Measurements from ENCODE around the gene CDH4.

CDH4 gene

DNA sequence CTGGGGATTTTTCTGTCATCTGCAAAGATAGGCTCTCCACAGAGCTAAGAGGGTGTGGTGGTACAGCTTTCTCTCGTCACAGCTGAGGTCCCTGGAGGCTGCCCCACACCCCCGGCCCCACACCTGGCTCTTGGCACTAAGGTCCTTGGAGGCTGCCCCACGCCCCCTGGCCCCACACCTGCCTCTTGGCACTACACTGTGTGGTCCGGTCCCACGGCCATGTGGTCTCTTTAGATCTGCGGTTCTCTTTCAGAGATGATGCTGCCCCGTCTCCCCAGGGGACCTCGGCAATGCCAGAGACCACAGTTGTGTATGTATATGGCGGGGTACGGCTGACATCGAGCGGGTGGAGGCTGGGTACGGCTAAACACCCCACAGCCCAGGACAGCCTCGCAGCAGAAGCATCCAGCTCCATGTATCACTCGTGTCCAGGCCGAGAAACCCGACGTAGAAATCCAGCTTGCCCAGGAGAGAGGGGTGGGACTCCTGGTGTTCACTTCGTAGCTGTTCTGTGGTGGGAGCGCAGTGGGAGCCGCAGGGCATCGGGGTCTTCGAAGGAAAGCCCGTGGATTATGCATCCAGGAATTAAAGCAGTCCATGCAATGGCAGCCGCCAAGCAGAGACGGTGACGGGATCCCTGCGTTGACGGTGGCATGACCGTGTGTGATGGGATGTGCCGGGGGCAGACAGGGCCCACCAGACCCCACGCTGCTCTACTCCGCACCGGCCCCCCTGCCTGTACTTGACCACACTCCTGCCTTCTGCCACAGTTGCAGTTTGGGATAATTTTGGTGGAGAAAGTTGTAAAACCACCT is 292.1 kb downstream of the CDH4 start:
- no peak overlapping the region for H3K27ac Mint-ChIP-seq
- DNase-seq (ENCODE audit: low spot score): no peak
- no peaks in the 10 kb centered on the region for H3K36me3 Mint-ChIP-seq (ENCODE audit: low read depth)
- H3K9me3 Mint-ChIP-seq: no peaks in the 10 kb centered on the region
- H3K4me3 Mint-ChIP-seq: no peak overlapping the region
- no peaks in the 10 kb centered on the region for H3K4me1 Mint-ChIP-seq (ENCODE audit: low read depth)
- H3K27me3 Mint-ChIP-seq (ENCODE audit: low read depth): no peaks in the 10 kb centered on the region

DNA sequence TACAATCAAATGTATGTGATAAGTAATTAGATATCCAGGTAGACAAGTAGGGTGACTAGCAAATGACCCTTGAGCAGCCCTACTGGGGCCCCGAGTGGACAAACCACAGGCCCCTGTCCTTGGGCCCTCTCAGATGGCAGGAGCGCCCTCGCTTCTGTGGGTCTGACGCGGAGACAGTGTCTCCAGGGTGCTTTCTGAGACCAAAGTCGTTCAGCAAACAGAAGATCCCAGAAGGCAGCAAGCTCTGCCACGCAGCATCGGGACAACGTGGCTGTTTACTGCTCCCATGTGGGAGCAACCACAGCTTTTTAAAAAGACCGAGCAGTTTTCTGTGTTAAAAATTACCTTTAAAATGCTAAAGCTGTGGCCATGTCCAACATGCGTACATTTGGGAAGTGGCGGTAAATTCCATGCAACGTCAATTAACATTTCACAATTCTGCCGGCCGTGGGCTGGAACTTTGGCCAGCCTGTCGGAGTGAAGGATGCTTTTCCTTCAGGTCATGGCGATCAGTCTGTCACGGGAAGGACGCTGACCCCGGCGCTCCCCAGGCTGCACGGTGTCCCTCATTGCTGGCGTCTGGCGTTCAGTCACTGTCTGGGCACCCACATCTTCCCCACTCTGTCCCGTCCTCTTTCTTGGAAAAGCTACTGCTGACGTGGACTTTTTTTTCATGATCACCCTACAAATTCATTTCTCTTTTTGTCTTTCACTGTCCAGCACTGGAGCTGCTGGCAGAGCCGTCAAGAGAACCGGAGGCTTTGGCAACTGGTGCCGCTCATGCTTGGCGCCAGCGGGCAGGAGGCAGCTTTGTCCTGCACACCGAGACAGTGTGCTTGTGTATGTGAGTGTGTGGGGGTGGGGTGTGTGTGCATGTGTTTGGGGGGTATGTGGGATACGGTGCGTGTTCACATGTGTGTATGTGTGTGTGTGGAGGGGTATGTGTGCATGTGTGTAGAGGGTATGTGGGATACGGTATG is 293.1 kb downstream of the CDH4 start:
- H3K27ac Mint-ChIP-seq: no peak overlapping the region
- H3K4me3 Mint-ChIP-seq: no peak overlapping the region
- DNase-seq (ENCODE audit: low spot score): no peak
- no peaks in the 10 kb centered on the region for H3K36me3 Mint-ChIP-seq (ENCODE audit: low read depth)
- no peaks in the 10 kb centered on the region for H3K27me3 Mint-ChIP-seq (ENCODE audit: low read depth)
- H3K4me1 Mint-ChIP-seq (ENCODE audit: low read depth): no peaks in the 10 kb centered on the region
- no peaks in the 10 kb centered on the region for H3K9me3 Mint-ChIP-seq

DNA sequence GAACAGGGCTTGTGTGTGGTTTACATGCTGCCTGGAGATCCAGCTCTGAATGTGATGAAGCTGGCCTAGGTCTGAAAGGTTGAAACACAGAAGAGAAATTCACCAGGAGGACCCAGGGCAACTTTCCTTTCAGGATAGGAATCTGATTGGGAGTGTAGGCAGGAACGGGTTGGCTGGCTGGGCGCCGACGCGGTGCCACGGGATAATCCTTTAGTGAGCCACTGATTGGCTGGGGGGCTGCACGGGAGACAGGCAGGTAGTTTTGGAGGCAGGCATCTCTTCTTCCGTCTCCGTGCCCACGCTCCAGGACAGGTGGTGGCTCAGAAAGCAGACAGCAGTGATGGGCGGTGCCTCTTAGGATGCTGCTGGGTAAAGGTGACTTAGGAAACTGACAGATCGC is 294.6 kb downstream of the CDH4 start:
- no peaks in the 10 kb centered on the region for H3K27me3 Mint-ChIP-seq (ENCODE audit: low read depth)
- no peak overlapping the region for H3K27ac Mint-ChIP-seq
- DNase-seq (ENCODE audit: low spot score): no peak
- H3K36me3 Mint-ChIP-seq (ENCODE audit: low read depth): no peaks in the 10 kb centered on the region
- peaks cover 4% of the 10 kb centered on the region for H3K9me3 Mint-ChIP-seq
- H3K4me3 Mint-ChIP-seq: no peak overlapping the region
- H3K4me1 Mint-ChIP-seq (ENCODE audit: low read depth): no peaks in the 10 kb centered on the region

DNA sequence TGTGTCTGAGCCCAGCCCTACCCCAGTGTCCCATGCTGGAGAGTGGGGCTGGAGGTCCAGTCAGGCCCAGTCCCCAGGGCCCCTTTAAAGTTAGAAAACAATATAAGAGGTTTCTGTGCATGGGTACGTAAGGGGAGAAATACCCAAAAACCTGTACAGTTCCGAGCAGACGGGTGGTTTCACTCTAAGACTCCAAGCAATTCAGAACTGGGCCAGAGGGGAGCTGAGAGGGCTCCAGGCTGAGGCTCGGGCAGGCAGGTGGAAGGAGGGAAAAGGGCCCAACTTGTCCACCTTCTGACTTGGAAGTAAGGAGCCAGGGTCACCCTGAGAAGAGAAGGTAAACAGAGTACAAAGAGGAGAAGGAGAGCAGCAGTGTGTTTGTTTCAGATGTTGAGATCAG is 296.0 kb downstream of the CDH4 start:
- Mint-ChIP-seq H3K27me3 (ENCODE audit: low read depth) (no peaks in the 10 kb centered on the region), H3K9me3 (peaks cover 6% of the 10 kb centered on the region), H3K36me3 (ENCODE audit: low read depth) (no peaks in the 10 kb centered on the region), H3K27ac (no peak overlapping the region), H3K4me3 (no peak overlapping the region), H3K4me1 (ENCODE audit: low read depth) (no peaks in the 10 kb centered on the region)
- no peak for DNase-seq (ENCODE audit: low spot score)

DNA sequence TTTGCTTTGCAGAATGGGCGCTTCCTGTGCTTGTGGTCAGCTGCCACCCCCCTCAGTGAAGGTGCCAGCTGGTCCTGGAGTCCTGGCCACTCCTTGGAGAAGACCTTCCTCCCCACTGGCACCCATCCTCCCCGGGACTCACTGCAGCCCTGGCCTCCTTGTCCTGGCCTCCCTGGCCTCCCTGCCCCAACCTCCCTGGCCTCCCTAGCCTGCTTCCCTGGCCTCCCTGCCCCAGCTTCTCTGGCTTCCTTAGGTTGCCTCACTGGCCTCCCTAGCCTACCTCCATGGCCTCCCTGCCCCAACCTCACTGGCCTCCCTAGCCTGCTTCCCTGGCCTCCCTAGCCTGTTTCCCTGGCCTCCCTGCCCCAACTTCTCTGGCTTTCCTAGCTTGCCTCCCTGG is 297.8 kb downstream of the CDH4 start:
- no peak overlapping the region for H3K27ac Mint-ChIP-seq
- no peak overlapping the region for H3K4me3 Mint-ChIP-seq
- H3K27me3 Mint-ChIP-seq (ENCODE audit: low read depth): no peaks in the 10 kb centered on the region
- peaks cover 9% of the 10 kb centered on the region for H3K9me3 Mint-ChIP-seq
- no peaks in the 10 kb centered on the region for H3K36me3 Mint-ChIP-seq (ENCODE audit: low read depth)
- DNase-seq (ENCODE audit: low spot score): no peak
- no peaks in the 10 kb centered on the region for H3K4me1 Mint-ChIP-seq (ENCODE audit: low read depth)

DNA sequence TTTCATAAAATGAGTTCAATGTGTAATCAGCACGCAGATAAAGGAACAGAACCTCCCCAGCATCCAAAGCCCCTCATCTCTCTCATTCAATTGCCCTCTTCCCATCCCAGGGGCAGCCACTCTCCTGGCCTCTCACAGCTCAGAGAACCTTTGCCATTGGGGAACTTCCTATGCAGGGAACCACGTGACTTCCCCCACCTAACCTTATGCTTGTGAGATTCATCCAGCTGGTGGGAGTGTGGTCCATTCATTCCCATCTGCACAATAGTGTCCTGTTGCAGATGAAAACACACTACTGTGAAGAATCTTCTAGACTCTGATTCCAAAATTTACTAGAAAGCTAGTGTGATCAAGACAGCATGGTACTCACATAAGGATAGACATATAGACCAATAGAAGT is 299.3 kb downstream of the CDH4 start:
- Mint-ChIP-seq H3K4me3 (no peak overlapping the region), H3K4me1 (ENCODE audit: low read depth) (no peaks in the 10 kb centered on the region), H3K36me3 (ENCODE audit: low read depth) (no peaks in the 10 kb centered on the region), H3K9me3 (peaks cover 12% of the 10 kb centered on the region), H3K27me3 (ENCODE audit: low read depth) (no peaks in the 10 kb centered on the region), H3K27ac (no peak overlapping the region)
- DNase-seq (ENCODE audit: low spot score): no peak

DNA sequence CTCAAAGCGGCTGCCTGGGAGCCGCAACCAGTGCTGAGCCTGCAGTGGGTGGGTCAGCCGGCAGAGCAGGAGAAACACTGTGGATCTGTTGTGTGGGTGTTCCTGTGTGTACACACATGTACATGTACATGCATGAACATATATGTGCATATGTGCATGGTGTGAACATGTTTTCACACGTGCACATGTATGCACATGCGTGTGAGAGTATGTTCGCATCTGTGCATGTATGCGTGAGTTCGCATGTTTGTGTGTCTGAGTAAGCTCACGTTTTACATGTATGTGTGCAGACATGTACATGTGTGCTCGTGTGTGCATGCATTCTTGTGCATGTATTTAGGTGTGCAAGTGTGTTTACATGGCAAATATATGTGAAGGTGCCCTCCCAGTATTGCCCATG is 302.6 kb downstream of the CDH4 start:
- H3K36me3 Mint-ChIP-seq (ENCODE audit: low read depth): no peaks in the 10 kb centered on the region
- H3K4me3 Mint-ChIP-seq: no peak overlapping the region
- H3K4me1 Mint-ChIP-seq (ENCODE audit: low read depth): no peaks in the 10 kb centered on the region

DNA sequence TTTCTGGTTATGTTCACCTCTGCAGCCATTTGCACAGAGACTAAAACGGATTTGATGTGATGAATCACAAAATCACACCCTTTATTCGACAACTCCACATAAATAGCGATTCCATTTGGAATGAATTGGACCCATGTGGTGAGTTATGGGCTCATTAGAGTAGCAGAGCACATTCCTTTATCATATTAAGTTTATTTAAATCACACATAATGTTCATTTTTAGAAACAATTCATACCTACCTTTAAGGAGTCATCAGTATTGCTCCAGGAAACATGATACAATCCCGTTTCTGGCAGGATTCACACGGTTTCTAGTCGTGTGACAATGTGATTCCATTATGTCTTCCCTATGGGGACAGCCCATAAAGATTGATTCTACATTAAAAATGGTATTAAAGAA is 303.5 kb downstream of the CDH4 start:
- Mint-ChIP-seq H3K9me3 (peaks cover 12% of the 10 kb centered on the region), H3K27me3 (ENCODE audit: low read depth) (no peaks in the 10 kb centered on the region), H3K27ac (no peak overlapping the region), H3K36me3 (ENCODE audit: low read depth) (no peaks in the 10 kb centered on the region), H3K4me1 (ENCODE audit: low read depth) (no peaks in the 10 kb centered on the region), H3K4me3 (no peak overlapping the region)
- DNase-seq (ENCODE audit: low spot score): no peak

More for the DNA sequence above, 302.6 kb downstream of the CDH4 start:
- Mint-ChIP-seq H3K9me3 (peaks cover 12% of the 10 kb centered on the region), H3K27me3 (ENCODE audit: low read depth) (no peaks in the 10 kb centered on the region), H3K27ac (no peak overlapping the region)
- no peak for DNase-seq (ENCODE audit: low spot score)

DNA sequence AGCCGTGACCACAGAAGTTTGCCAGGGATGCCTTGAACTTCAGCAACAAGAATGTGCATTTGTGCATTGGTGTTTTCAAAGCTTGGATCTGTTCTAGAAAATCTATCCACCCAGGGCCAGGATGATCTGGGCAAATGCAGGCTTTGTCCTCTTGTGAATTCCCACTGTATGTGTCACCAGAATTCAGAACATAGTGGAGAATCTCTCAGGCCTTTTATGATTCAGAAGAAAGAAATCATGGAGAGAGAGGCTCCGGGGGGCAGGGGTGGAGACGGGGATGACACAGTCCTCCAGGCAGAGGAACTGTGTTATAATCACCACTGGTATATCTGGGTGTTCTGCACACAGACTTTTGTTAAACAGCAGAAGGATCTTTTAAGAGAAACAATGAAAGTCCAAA is 304.1 kb downstream of the CDH4 start:
- peaks cover 12% of the 10 kb centered on the region for H3K9me3 Mint-ChIP-seq
- H3K4me1 Mint-ChIP-seq (ENCODE audit: low read depth): no peaks in the 10 kb centered on the region
- DNase-seq (ENCODE audit: low spot score): no peak
- no peak overlapping the region for H3K4me3 Mint-ChIP-seq
- H3K27ac Mint-ChIP-seq: no peak overlapping the region
- no peaks in the 10 kb centered on the region for H3K27me3 Mint-ChIP-seq (ENCODE audit: low read depth)
- no peaks in the 10 kb centered on the region for H3K36me3 Mint-ChIP-seq (ENCODE audit: low read depth)

DNA sequence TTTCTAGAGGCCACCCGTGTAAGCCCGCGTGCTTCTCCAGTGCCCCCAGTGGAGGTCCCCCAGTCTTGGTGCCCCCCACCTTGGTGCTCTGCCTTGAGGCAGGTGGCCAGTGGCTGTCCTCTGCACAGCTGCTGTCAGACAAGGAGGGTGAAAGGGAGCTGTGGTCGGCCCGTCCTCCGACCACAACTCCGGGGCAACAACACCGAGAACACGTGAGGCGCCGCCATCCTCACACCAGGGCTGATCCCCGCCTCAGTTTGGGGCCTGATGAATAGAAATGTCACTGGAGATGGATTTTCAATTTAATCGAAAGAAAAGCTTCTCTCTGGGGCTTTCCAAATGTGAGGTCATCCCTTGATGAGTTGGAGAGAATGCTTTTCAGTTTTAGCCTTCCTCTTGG is 304.6 kb downstream of the CDH4 start:
- H3K4me3 Mint-ChIP-seq: no peak overlapping the region
- no peak overlapping the region for H3K27ac Mint-ChIP-seq
- H3K36me3 Mint-ChIP-seq (ENCODE audit: low read depth): no peaks in the 10 kb centered on the region
- H3K9me3 Mint-ChIP-seq: peaks cover 8% of the 10 kb centered on the region
- H3K4me1 Mint-ChIP-seq (ENCODE audit: low read depth): no peaks in the 10 kb centered on the region
- no peak for DNase-seq (ENCODE audit: low spot score)
- H3K27me3 Mint-ChIP-seq (ENCODE audit: low read depth): no peaks in the 10 kb centered on the region

DNA sequence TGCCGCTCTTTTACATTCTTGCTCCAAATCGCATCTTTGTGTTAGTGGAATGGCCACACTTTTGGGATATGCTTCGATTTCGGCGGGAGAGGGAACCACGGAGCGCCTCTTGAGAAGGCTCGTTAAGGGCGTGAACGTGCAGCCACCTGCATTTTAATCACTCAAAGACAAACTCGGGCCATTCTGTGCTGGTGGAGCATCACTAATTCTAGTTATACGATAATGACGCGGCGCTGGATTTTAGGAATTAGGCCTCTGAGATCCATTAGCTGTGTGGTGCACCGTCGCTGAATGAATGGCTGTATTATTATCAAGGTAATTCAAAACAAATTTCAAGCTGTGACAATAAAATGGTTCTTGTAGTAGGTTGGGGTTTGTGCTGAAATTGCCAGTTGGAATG is 305.6 kb downstream of the CDH4 start:
- H3K27me3 Mint-ChIP-seq (ENCODE audit: low read depth): no peaks in the 10 kb centered on the region

DNA sequence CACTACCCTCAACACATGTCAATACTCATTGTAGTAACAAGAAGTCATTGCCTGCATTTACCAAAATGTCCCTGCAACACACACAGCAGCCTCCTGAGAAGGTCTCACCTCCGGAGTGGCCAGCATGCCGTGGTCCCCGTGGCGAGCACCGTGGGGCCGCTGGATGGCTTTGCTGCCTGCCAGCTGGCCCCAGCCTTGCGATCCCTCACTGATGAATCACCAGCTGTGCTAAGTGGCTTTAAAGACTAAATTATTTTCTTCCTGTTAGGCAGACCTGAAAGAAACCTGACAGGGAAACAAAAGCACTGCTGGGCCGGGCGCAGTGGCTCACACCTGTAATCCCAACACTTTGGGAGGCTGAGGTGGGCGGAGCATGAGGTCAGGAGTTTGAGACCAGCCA is 306.7 kb downstream of the CDH4 start:
- H3K9me3 Mint-ChIP-seq: peaks cover 6% of the 10 kb centered on the region
- no peak overlapping the region for H3K4me3 Mint-ChIP-seq

More for the DNA sequence above, 305.6 kb downstream of the CDH4 start:
- H3K27ac Mint-ChIP-seq: no peak overlapping the region
- DNase-seq (ENCODE audit: low spot score): no peak
- H3K4me3 Mint-ChIP-seq: no peak overlapping the region
- no peaks in the 10 kb centered on the region for H3K36me3 Mint-ChIP-seq (ENCODE audit: low read depth)
- peaks cover 6% of the 10 kb centered on the region for H3K9me3 Mint-ChIP-seq
- H3K4me1 Mint-ChIP-seq (ENCODE audit: low read depth): no peaks in the 10 kb centered on the region

DNA sequence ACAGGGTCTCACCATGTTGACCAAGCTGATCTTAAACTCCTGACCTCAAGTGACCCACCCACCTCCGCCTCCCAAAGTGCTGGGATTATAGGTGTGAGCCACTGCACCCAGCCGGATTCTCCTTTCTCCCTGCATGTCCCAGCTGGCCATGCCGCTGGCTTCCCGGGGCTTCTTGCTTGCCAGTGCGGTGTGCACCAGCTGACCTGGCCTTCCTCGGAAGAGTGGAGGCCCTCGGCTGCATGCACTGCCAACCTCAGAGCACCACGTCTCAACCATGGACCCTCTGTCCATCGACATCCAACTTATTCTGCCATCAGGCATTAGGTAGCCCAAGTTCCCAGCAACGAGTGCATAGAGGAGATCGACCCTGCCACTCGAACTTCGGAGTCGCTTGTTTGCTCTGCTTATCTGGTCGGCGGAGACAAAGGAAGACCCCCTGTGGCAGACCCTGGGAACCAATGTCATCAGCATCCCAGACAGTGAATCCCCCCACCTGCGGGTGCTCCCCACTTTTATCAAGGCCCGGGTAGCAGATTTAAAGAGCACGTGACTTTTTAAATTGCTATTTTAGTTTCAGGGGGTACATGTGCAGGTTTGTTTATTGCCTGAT is 307.8 kb downstream of the CDH4 start:
- peaks cover 3% of the 10 kb centered on the region for H3K9me3 Mint-ChIP-seq
- H3K27ac Mint-ChIP-seq: no peak overlapping the region
- no peaks in the 10 kb centered on the region for H3K36me3 Mint-ChIP-seq (ENCODE audit: low read depth)
- H3K4me1 Mint-ChIP-seq (ENCODE audit: low read depth): no peaks in the 10 kb centered on the region
- no peak overlapping the region for H3K4me3 Mint-ChIP-seq
- no peaks in the 10 kb centered on the region for H3K27me3 Mint-ChIP-seq (ENCODE audit: low read depth)
- no peak for DNase-seq (ENCODE audit: low spot score)

More for the DNA sequence above, 306.7 kb downstream of the CDH4 start:
- Mint-ChIP-seq H3K27me3 (ENCODE audit: low read depth) (no peaks in the 10 kb centered on the region), H3K27ac (no peak overlapping the region), H3K36me3 (ENCODE audit: low read depth) (no peaks in the 10 kb centered on the region), H3K4me1 (ENCODE audit: low read depth) (no peaks in the 10 kb centered on the region)
- no peak for DNase-seq (ENCODE audit: low spot score)

DNA sequence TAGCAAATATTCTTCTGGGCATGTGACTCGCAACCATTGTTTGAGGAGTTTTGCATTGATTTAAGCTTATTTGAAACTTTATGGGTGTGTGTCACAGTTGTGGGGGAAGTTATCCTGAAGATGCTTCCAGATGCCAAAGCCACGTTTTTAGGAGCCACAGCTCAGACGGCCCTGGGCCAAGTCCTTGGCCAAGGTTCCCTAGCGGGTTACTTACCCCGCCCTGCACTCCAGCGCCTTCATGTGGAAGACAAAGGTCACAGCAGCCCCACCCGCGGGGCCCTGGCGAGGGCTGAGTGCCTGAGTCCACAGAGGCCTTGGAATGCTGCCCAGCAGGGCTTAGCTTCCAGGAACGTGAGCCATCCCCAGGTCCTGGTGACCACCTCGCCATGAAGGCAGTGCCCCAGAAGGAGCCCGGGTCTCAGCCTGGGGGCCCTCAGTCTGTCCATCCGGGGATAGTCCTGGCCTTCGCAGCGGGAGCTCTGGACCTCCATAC is 308.3 kb downstream of the CDH4 start:
- DNase-seq (ENCODE audit: low spot score): no peak
- no peak overlapping the region for H3K27ac Mint-ChIP-seq
- no peaks in the 10 kb centered on the region for H3K27me3 Mint-ChIP-seq (ENCODE audit: low read depth)
- H3K36me3 Mint-ChIP-seq (ENCODE audit: low read depth): no peaks in the 10 kb centered on the region
- no peak overlapping the region for H3K4me3 Mint-ChIP-seq
- H3K4me1 Mint-ChIP-seq (ENCODE audit: low read depth): no peaks in the 10 kb centered on the region
- H3K9me3 Mint-ChIP-seq: no peaks in the 10 kb centered on the region
